GM12872 (cell line): Measurements from ENCODE around the gene BNIP5.

Experiments used
- CTCF ChIP-seq: IDR thresholded peaks from 3 replicates; pipeline ENCODE4 v1.5.1; 2011; ENCODE audit warnings: low read depth, mild to moderate bottlenecking, low read length, moderate library complexity; ENCODE audit not compliant: insufficient read depth

Gene BNIP5

GRCh38 chr6:36378243-36378920 lies 41.7 kb upstream of the BNIP5 start:
- TF ChIP-seq CTCF, result no peak

- TF ChIP-seq CTCF, result no peak
These were observed 40.9 kb upstream of the BNIP5 start for GRCh38 chr6:36377594-36377993.

- TF ChIP-seq CTCF, result no peak
These were observed 40.1 kb upstream of the BNIP5 start for GRCh38 chr6:36376742-36377141.

- TF ChIP-seq CTCF, result no peak
These were observed 39.5 kb upstream of the BNIP5 start for GRCh38 chr6:36376183-36376582.

GRCh38 chr6:36375644-36376155 lies 39.0 kb upstream of the BNIP5 start:
- TF ChIP-seq CTCF, result no peak

- no peak for TF ChIP-seq CTCF
These were observed 38.3 kb upstream of the BNIP5 start for GRCh38 chr6:36374972-36375371.

- TF ChIP-seq CTCF, result no peak
These were observed 37.5 kb upstream of the BNIP5 start for GRCh38 chr6:36374194-36374593.
